Fibroblast of lung (primary cell): ENCODE data around the gene MAD2L1.

Source experiments
- CTCF ChIP-seq, 2 donors: IDR thresholded peaks in 1 of 2; conservative IDR thresholded peaks in 1 of 2; 1 replicate in 1 of 2; 2 replicates in 1 of 2; pipeline ENCODE4 v1.5.1; 2011 to 2012; ENCODE audit warnings: low read length in 2 of 2, control low read depth in 1 of 2, inconsistent platforms in 1 of 2, low read depth in 1 of 2, mild to moderate bottlenecking in 1 of 2
- EZH2 ChIP-seq: IDR thresholded peaks from 2 replicates; pipeline ENCODE4 v1.5.1; 2012; ENCODE audit warnings: low read length, control low read depth, mild to moderate bottlenecking; ENCODE audit errors: missing control alignments

- TF ChIP-seq CTCF (conservative IDR thresholded peaks at IDR 0.05 in 1 of 2, IDR thresholded peaks at IDR 0.05 in 1 of 2; ENCODE audit: low read depth in 1 of 2, low read length in 2 of 2) (no peak), EZH2 (no peak)
Measured at GRCh38 chr4:120052856-120053255, 13.8 kb downstream of the MAD2L1 start.
